Ovary (tissue), 3 donors: ENCODE data around the gene GRIPAP1.

Experiments used
- POLR2A ChIP-seq: fragments of 450-650 bp; IDR thresholded peaks from one replicate; pipeline ENCODE4 v1.6.1; 2017; ENCODE audit warnings: antibody characterized with exemption, mild to moderate bottlenecking, moderate library complexity
- TF ChIP-seq, protein P1 (sequence below), 3 donors: fragments of 450-650 bp in 2 of 3; fragments of 200-600 bp in 1 of 3; IDR thresholded peaks; one replicate each; pipeline versions ENCODE4 v1.5.1 to v1.8.0; 2016 to 2022; ENCODE audit warnings: antibody characterized with exemption in 3 of 3, mild to moderate bottlenecking in 1 of 3
- donor health status: DM: no; HTN: no; CAD: no.

DNA sequence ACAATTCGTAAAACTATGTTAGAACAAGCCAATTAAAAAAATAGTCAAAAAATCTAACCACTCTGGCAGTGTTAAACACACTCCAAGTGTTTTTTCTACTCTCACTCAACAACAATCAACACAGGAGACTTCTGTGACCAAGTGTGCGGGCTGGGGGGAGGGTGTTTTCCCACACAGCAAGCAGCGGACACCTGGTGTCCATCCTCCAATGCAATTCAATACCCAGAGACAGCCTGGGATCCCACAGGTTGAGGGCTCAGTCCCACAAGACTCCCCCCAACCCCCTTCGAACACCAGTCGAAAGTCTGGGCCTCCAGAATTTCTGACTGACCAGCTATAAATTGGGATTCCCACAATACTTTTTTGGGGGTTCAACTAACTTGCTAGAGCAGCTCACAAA, 74.9 kb downstream of the GRIPAP1 start:
- TF ChIP-seq, protein P1, sequence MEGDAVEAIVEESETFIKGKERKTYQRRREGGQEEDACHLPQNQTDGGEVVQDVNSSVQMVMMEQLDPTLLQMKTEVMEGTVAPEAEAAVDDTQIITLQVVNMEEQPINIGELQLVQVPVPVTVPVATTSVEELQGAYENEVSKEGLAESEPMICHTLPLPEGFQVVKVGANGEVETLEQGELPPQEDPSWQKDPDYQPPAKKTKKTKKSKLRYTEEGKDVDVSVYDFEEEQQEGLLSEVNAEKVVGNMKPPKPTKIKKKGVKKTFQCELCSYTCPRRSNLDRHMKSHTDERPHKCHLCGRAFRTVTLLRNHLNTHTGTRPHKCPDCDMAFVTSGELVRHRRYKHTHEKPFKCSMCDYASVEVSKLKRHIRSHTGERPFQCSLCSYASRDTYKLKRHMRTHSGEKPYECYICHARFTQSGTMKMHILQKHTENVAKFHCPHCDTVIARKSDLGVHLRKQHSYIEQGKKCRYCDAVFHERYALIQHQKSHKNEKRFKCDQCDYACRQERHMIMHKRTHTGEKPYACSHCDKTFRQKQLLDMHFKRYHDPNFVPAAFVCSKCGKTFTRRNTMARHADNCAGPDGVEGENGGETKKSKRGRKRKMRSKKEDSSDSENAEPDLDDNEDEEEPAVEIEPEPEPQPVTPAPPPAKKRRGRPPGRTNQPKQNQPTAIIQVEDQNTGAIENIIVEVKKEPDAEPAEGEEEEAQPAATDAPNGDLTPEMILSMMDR (IDR thresholded peaks at IDR 0.05) = no peak
- no peak for TF ChIP-seq POLR2A
